GM21576 (cell line): ENCODE measurements around the gene RBM33.

Source experiments
- ATAC-seq: cut with Tn5 transposase; IDR thresholded peaks from one replicate; pipeline ENCODE4 v1.9.1; 2021; ENCODE audit warnings: mild to moderate bottlenecking, moderate library complexity; ENCODE audit not compliant: unreplicated experiment

Gene RBM33

DNA sequence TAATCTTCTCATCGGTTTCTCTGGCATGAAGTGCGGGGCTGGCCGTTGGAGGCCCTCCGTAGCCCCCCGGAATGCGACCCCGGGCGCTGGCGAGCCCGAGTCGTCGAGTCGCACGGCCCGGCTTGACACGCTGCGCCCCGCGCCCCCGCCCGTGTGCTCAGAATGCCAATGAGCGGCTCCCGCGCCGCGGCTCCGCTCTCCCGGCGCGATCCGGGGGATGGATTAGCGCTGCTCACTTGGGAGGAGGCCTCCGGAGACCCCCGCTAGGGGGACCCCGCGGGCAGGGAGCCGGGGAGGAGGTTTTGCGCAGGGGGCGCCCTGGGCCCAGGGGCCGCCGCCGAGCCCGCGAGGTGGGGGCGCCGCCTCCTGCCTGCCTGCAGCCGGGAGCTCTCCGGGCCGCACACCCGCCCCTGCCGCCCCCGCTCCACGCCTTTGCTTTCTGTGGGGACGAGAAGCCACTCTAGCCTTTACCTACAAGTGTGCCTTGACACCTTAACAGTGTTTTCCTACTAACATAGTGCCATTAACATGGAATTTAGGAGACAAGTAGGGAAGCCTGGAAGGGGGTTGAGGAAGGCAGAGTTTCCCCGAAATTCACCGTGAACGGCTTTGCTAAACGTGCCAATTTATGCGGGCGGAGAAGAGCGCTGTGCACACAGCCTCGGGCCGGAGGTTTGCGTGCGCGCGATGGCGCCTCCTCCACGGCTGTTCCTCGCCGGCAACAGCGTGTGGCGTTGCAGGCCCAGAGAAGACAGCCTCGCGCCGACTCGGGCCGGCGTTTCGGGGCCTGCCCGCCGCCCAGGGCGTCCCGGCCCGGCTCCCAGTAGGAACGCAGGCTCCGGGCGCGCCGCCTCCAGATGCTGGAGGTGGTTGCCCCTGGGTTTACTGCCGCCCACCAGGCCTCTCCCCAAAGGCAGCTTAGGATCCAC lies 160.7 kb downstream of the RBM33 start:
- peak; percentile 55 for ATAC-seq

- ATAC-seq, result no peak
Measured at GRCh38 chr7:155805826-155806095, 161.3 kb downstream of the RBM33 start.

GRCh38 chr7:155806096-155806871 lies 161.8 kb downstream of the RBM33 start:
- ATAC-seq, result no peak

- no peak for ATAC-seq
Measured at GRCh38 chr7:155807065-155807671, 162.7 kb downstream of the RBM33 start.

DNA sequence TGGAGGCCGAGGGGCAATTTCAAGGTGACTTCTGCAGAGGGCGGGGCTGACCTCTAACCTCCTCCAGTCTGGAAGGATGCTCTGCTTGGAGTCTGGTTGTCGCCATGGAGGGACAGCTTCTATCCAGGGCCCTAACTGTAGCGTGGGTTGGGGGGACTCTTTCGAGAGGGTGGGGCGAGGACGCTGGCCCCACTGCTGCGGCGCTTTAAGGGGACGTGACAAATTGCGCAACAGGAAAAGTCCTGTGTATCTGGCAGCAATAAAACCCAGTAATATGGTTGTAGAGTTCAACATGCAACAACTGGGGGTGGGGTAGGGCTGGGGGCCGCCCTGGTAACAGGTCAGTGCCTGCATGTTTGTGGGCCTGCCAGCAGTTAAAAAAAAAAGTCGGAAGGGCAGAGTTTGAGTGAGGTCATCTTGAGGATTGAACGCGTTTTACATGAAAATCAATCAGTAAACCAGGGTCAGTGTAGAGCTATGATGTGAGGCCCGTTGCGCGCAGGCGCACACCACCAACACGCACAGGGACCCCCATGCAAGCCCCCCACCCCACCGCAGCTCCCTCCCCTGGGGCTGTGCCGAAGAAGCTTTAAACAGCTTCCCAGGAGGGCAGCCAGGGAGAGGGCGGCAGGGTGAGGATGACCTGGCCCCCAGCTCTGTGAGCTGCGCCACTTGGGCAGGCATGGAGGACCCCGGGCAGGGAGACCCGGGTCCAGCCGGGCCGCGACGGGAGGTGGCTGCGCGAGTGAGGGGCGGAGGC lies 163.5 kb downstream of the RBM33 start:
- no peak for ATAC-seq

GRCh38 chr7:155808549-155809331 lies 164.3 kb downstream of the RBM33 start:
- ATAC-seq, result no peak

GRCh38 chr7:155809332-155809946 lies 165.0 kb downstream of the RBM33 start:
- ATAC-seq, result no peak

GRCh38 chr7:155809947-155810769 lies 165.7 kb downstream of the RBM33 start:
- no peak for ATAC-seq

GRCh38 chr7:155810770-155811559 lies 166.5 kb downstream of the RBM33 start:
- no peak for ATAC-seq

- no peak for ATAC-seq
Measured at GRCh38 chr7:155811560-155811894, 167.1 kb downstream of the RBM33 start.

- no peak for ATAC-seq
Measured at GRCh38 chr7:155811895-155812761, 167.7 kb downstream of the RBM33 start, which contains the start of gene SHH. Gene SHH, minus strand, starts transcription at chr7:155812463. Its CDS starts 341 bp downstream, at chr7:155812122.

DNA sequence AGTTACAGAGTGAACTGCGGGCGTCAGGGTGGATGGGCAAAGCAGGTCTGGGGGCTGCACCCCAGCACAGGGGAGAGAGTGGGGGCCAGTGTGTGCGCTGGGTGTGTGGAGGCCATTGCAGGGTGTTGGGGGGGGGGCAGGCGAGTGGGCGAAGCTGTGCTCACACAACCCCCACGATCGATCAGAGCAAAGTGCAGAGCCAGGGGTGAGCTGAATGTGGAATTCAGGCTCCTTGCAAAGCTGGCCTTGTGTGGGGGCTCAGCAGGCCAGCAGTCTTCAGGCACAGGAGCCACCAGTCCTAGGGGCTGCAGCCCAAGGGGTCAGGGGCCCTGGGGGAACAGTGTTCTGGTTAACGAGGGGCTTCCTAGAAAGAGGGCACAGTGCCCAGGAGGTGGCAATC lies 168.7 kb downstream of the RBM33 start:
- no peak for ATAC-seq

- no peak for ATAC-seq
Measured at GRCh38 chr7:155813546-155814315, 169.3 kb downstream of the RBM33 start.

DNA sequence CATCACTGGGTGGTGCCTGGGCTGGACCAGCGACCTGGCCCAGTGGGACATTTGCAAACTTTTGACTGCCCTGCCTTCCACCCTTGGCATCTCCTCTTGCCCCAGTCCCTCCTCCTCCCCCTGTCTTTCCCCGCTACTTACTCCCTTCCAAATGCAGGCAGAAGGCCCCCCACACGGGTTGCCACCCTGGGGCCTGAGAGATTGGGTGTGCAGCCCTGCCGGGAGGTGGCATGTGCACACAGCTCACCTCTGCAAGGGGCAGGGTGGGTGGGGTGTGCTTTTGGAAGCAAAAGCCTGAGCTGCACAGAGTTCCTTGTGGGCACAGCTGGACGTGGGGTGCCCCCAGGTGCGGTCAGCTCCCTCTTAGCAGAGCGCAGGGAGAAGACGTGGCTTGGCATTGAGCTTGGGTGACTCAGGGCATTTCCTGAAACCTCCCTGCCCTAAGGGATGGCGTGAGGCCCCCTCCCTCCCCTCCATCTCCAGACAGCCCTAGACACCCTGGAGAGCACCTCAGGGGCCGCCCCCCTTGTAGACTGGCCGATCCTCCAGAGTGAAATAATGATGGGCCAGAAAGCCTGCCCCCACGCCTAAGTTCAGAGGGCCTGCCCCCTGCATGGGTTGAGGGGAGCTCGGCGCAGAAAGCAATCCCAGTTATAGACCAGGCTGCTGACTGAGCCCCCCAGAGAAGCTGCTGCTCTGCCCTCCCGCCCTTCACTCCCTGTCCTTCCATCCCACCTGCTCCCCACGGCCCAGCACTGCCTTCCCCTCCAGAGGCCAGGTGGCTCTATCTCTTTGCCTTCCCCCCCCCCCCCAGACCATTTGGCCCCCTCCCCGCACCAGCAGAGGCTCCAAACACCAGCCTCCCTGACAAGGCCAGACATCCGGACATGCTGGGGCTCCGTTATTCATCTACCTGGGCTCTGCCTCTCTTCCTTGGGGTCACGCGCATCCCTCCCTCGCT lies 170.1 kb downstream of the RBM33 start:
- ATAC-seq, result no peak
